GM23338 (cell line): ENCODE results near the gene PTOV1. TPM values are rescaled to one million over a fixed set of nuclear protein-coding genes. Genes with fewer than 3 reads are reported as not detected.

Experiments used
- ATAC-seq: fragments of 200-7000 bp; cut with Tn5 transposase; 3 replicates; pipeline ENCODE4 v1.9.1; 2020
- DNase-seq: peaks from one replicate; pipeline ENCODE4 v3.0.0-alpha.2; 2015; ENCODE audit warnings: low spot score
- H2AFZ ChIP-seq: fragments of 200-600 bp; sonication (generic); 2 replicates; pipeline ENCODE4 v1.8.0; 2016; ENCODE audit warnings: antibody characterized with exemption, mild to moderate bottlenecking, moderate library complexity
- H3F3A ChIP-seq: fragments of 200-600 bp; sonication (generic); replicated peaks from 2 replicates; pipeline ENCODE4 v1.8.0; 2017; ENCODE audit warnings: antibody characterized with exemption, mixed run types, low read depth
- H3K27ac ChIP-seq: fragments of 200-600 bp; sonication (generic); 2 replicates; pipeline ENCODE4 v1.6.1; 2016; ENCODE audit warnings: low read depth
- H3K27me3 ChIP-seq: fragments of 200-600 bp; sonication (generic); 2 replicates; pipeline ENCODE4 v1.8.0; 2016; ENCODE audit warnings: mild to moderate bottlenecking, mixed run types, moderate library complexity; ENCODE audit not compliant: insufficient read depth
- H3K36me3 ChIP-seq: fragments of 200-600 bp; sonication (generic); 2 replicates; pipeline ENCODE4 v1.8.0; 2016; ENCODE audit warnings: mild to moderate bottlenecking; ENCODE audit not compliant: insufficient read depth
- H3K4me1 ChIP-seq: fragments of 200-600 bp; sonication (generic); 2 replicates; pipeline ENCODE4 v1.8.0; 2016; ENCODE audit warnings: mild to moderate bottlenecking, moderate library complexity; ENCODE audit not compliant: insufficient read depth
- H3K4me2 ChIP-seq: fragments of 200-600 bp; sonication (generic); 2 replicates; pipeline ENCODE4 v1.7.1; 2017; ENCODE audit warnings: mixed run types
- H3K4me3 ChIP-seq: fragments of 200-600 bp; sonication (generic); 2 replicates; pipeline ENCODE4 v1.6.1; 2016; ENCODE audit warnings: mixed run types
- H3K79me2 ChIP-seq: fragments of 200-600 bp; sonication (generic); replicated peaks from 2 replicates; pipeline ENCODE4 v1.8.0; 2017; ENCODE audit warnings: mild to moderate bottlenecking; ENCODE audit not compliant: insufficient read depth
- H3K9me2 ChIP-seq: fragments of 200-600 bp; sonication (generic); 2 replicates; pipeline ENCODE4 v1.8.0; 2017; ENCODE audit not compliant: insufficient read depth
- H4K20me1 ChIP-seq: fragments of 200-600 bp; sonication (generic); replicated peaks from 2 replicates; pipeline ENCODE4 v1.8.0; 2017; ENCODE audit warnings: mild to moderate bottlenecking; ENCODE audit not compliant: insufficient read depth
- H3K27ac Mint-ChIP-seq: 2 replicates; pipeline ENCODE4 v1.8.0; 2020; ENCODE audit warnings: inconsistent platforms, mild to moderate bottlenecking, moderate library complexity, mixed read lengths
- H3K27me3 Mint-ChIP-seq: 3 replicates; pipeline ENCODE4 v1.8.0; 2022; ENCODE audit warnings: low read depth, mild to moderate bottlenecking, moderate library complexity, mixed read lengths, inconsistent platforms; ENCODE audit not compliant: insufficient read depth, poor library complexity
- H3K36me3 Mint-ChIP-seq: 3 replicates; pipeline ENCODE4 v1.8.0; 2021; ENCODE audit warnings: low read depth, mild to moderate bottlenecking, inconsistent platforms, moderate library complexity, mixed read lengths
- H3K4me1 Mint-ChIP-seq: 3 replicates; pipeline ENCODE4 v1.8.0; 2020; ENCODE audit warnings: mild to moderate bottlenecking, inconsistent platforms, mixed read lengths
- H3K4me3 Mint-ChIP-seq: 3 replicates; pipeline ENCODE4 v1.8.0; 2021; ENCODE audit warnings: moderate library complexity, mild to moderate bottlenecking, inconsistent platforms, mixed read lengths
- H3K9me3 Mint-ChIP-seq: 3 replicates; pipeline ENCODE4 v1.8.0; 2020; ENCODE audit warnings: moderate library complexity, mild to moderate bottlenecking, inconsistent platforms, mixed read lengths
- CREB1 ChIP-seq: fragments of 250-450 bp; sonication (Bioruptor Pico); IDR thresholded peaks from 2 replicates; pipeline ENCODE4 v1.5.0; 2020; ENCODE audit warnings: low read depth, mild to moderate bottlenecking, moderate library complexity
- EZH2phosphoT487 ChIP-seq: fragments of 200-600 bp; sonication (generic); IDR thresholded peaks from one replicate; pipeline ENCODE4 v1.8.1; 2018; ENCODE audit warnings: antibody characterized with exemption; ENCODE audit not compliant: unreplicated experiment
- NANOG ChIP-seq: IDR thresholded peaks from 2 replicates; pipeline ENCODE4 v1.6.1; 2016; ENCODE audit warnings: antibody characterized with exemption, borderline replicate concordance
- POLR2AphosphoS5 ChIP-seq: IDR thresholded peaks from 2 replicates; pipeline ENCODE4 v1.6.1; 2016; ENCODE audit warnings: antibody characterized with exemption, low read depth
- REST ChIP-seq: IDR thresholded peaks from one replicate; pipeline ENCODE4 v1.6.1; 2018; ENCODE audit warnings: antibody characterized with exemption; ENCODE audit not compliant: unreplicated experiment
- STAT1 ChIP-seq: IDR thresholded peaks from one replicate; pipeline ENCODE4 v1.6.1; 2016; ENCODE audit warnings: antibody characterized with exemption; ENCODE audit not compliant: unreplicated experiment
- ZNF114 ChIP-seq: fragments of 250-450 bp; sonication (Bioruptor Pico); IDR thresholded peaks from 2 replicates; pipeline ENCODE4 v1.5.0; 2020; ENCODE audit warnings: mild to moderate bottlenecking, moderate library complexity
- polyA plus RNA-seq: library from polyadenylated mRNA; unstranded; fragments of >200 nt; fragmentation: Nextera tagmentation; extraction: Ambion mirVana; gene quantifications from 2 replicates; pipeline ENCODE4 v1.2.1, GENCODE V29; 2016
- total RNA-seq: library from RNA; depleted of rRNA; stranded (reverse); fragments of >200 nt; shearing (Covaris generic); gene quantifications from 2 replicates; pipeline ENCODE4 v1.2.3, GENCODE V29; 2014
- TF ChIP-seq, protein P1 (sequence below), 2 experiments: fragments of 200-600 bp in 1 of 2; sonication (generic) in 1 of 2; conservative IDR thresholded peaks; 2 replicates each; pipeline versions ENCODE4 v1.5.1 to v1.6.1; 2016 to 2017; ENCODE audit warnings: antibody characterized with exemption in 2 of 2, low read depth in 2 of 2, mild to moderate bottlenecking in 2 of 2, moderate library complexity in 1 of 2
- TF ChIP-seq, protein P2 (sequence below): fragments of 250-450 bp; sonication (Bioruptor Pico); IDR thresholded peaks from 2 replicates; pipeline ENCODE4 v1.5.0; 2020; ENCODE audit warnings: mild to moderate bottlenecking, moderate library complexity
- TF ChIP-seq, protein P3 (sequence below): IDR thresholded peaks from 2 replicates; pipeline ENCODE4 v1.6.1; 2016; ENCODE audit warnings: antibody characterized with exemption

PTOV1 gene
- total and polyA plus RNA-seq, 2 experiments from 2014 or later: 188 to 209 TPM

DNA sequence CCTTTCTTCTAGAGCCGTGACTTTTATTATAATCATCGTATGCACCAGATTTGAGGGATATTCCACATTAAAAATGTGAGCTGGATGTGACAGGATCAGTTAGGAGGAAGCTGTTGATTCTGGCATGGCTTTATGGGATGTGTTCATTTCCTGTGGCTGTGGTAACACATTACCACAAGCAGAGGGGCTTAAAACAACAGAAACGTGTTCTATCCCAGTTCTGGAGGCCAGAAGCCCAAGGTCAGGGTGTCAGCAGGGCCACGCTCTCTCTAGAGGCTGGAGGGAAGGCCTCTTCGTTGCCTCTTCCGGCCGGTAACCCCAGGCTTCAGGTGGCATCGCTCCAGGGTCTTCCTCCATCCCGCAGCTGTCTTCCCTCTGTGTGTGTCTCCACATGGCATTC is 18.4 kb upstream of the PTOV1 start:
- peaks cover 35% of the 10 kb centered on the region for H3K36me3 Mint-ChIP-seq
- no peaks in the 10 kb centered on the region for H3K4me1 ChIP-seq
- no peak overlapping the region for H3K27ac ChIP-seq
- H3K4me2 ChIP-seq: no peak overlapping the region
- no peaks in the 10 kb centered on the region; the same call in 1 of the 3 replicates for H3K9me3 Mint-ChIP-seq
- H3K9me2 ChIP-seq: no peaks in the 10 kb centered on the region
- H3K27me3 ChIP-seq: no peaks in the 10 kb centered on the region
- H3K4me3 ChIP-seq: no peak overlapping the region
- no peak overlapping the region for H3K4me3 Mint-ChIP-seq
- peaks cover 10% of the 10 kb centered on the region for H3K27me3 Mint-ChIP-seq
- H3K36me3 ChIP-seq: no peaks in the 10 kb centered on the region
- H3K27ac Mint-ChIP-seq: no peak overlapping the region
- ATAC-seq: no peak
- H3F3A ChIP-seq: no peaks in the 10 kb centered on the region
- no peaks in the 10 kb centered on the region; the same call in 1 of the 2 replicates for H4K20me1 ChIP-seq
- no peaks in the 10 kb centered on the region for H3K79me2 ChIP-seq
- no peak overlapping the region for H2AFZ ChIP-seq
- DNase-seq: no peak
- no peaks in the 10 kb centered on the region; the same call in 2 of the 3 replicates for H3K4me1 Mint-ChIP-seq
- TF ChIP-seq, protein P1, sequence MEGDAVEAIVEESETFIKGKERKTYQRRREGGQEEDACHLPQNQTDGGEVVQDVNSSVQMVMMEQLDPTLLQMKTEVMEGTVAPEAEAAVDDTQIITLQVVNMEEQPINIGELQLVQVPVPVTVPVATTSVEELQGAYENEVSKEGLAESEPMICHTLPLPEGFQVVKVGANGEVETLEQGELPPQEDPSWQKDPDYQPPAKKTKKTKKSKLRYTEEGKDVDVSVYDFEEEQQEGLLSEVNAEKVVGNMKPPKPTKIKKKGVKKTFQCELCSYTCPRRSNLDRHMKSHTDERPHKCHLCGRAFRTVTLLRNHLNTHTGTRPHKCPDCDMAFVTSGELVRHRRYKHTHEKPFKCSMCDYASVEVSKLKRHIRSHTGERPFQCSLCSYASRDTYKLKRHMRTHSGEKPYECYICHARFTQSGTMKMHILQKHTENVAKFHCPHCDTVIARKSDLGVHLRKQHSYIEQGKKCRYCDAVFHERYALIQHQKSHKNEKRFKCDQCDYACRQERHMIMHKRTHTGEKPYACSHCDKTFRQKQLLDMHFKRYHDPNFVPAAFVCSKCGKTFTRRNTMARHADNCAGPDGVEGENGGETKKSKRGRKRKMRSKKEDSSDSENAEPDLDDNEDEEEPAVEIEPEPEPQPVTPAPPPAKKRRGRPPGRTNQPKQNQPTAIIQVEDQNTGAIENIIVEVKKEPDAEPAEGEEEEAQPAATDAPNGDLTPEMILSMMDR (conservative IDR thresholded peaks at IDR 0.05; ENCODE audit: low read depth in 2 of 2): no peak
- no peak for TF ChIP-seq POLR2AphosphoS5
- TF ChIP-seq NANOG: no peak
- TF ChIP-seq CREB1: no peak
- TF ChIP-seq ZNF114 (CRISPR knock-in tag): no peak
- TF ChIP-seq EZH2phosphoT487: no peak
- TF ChIP-seq, protein P2, sequence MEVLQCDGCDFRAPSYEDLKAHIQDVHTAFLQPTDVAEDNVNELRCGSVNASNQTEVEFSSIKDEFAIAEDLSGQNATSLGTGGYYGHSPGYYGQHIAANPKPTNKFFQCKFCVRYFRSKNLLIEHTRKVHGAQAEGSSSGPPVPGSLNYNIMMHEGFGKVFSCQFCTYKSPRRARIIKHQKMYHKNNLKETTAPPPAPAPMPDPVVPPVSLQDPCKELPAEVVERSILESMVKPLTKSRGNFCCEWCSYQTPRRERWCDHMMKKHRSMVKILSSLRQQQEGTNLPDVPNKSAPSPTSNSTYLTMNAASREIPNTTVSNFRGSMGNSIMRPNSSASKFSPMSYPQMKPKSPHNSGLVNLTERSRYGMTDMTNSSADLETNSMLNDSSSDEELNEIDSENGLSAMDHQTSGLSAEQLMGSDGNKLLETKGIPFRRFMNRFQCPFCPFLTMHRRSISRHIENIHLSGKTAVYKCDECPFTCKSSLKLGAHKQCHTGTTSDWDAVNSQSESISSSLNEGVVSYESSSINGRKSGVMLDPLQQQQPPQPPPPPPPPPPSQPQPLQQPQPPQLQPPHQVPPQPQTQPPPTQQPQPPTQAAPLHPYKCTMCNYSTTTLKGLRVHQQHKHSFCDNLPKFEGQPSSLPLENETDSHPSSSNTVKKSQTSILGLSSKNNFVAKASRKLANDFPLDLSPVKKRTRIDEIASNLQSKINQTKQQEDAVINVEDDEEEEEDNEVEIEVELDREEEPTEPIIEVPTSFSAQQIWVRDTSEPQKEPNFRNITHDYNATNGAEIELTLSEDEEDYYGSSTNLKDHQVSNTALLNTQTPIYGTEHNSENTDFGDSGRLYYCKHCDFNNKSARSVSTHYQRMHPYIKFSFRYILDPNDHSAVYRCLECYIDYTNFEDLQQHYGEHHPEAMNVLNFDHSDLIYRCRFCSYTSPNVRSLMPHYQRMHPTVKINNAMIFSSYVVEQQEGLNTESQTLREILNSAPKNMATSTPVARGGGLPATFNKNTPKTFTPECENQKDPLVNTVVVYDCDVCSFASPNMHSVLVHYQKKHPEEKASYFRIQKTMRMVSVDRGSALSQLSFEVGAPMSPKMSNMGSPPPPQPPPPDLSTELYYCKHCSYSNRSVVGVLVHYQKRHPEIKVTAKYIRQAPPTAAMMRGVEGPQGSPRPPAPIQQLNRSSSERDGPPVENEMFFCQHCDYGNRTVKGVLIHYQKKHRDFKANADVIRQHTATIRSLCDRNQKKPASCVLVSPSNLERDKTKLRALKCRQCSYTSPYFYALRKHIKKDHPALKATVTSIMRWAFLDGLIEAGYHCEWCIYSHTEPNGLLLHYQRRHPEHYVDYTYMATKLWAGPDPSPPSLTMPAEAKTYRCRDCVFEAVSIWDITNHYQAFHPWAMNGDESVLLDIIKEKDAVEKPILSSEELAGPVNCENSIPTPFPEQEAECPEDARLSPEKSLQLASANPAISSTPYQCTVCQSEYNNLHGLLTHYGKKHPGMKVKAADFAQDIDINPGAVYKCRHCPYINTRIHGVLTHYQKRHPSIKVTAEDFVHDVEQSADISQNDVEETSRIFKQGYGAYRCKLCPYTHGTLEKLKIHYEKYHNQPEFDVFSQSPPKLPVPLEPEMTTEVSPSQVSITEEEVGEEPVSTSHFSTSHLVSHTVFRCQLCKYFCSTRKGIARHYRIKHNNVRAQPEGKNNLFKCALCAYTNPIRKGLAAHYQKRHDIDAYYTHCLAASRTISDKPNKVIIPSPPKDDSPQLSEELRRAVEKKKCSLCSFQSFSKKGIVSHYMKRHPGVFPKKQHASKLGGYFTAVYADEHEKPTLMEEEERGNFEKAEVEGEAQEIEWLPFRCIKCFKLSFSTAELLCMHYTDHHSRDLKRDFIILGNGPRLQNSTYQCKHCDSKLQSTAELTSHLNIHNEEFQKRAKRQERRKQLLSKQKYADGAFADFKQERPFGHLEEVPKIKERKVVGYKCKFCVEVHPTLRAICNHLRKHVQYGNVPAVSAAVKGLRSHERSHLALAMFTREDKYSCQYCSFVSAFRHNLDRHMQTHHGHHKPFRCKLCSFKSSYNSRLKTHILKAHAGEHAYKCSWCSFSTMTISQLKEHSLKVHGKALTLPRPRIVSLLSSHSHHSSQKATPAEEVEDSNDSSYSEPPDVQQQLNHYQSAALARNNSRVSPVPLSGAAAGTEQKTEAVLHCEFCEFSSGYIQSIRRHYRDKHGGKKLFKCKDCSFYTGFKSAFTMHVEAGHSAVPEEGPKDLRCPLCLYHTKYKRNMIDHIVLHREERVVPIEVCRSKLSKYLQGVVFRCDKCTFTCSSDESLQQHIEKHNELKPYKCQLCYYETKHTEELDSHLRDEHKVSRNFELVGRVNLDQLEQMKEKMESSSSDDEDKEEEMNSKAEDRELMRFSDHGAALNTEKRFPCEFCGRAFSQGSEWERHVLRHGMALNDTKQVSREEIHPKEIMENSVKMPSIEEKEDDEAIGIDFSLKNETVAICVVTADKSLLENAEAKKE (CRISPR knock-in tag): no peak
- TF ChIP-seq, protein P3, sequence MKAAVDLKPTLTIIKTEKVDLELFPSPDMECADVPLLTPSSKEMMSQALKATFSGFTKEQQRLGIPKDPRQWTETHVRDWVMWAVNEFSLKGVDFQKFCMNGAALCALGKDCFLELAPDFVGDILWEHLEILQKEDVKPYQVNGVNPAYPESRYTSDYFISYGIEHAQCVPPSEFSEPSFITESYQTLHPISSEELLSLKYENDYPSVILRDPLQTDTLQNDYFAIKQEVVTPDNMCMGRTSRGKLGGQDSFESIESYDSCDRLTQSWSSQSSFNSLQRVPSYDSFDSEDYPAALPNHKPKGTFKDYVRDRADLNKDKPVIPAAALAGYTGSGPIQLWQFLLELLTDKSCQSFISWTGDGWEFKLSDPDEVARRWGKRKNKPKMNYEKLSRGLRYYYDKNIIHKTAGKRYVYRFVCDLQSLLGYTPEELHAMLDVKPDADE: no peak
- TF ChIP-seq STAT1: no peak
- no peak for TF ChIP-seq REST
